Activated CD4-positive, alpha-beta T cell treated with anti-CD3 and anti-CD28 coated beads, Interleukin-2, amount 50 U/mL, for 1 hour (primary cell): ENCODE data around the gene MELK.
"Not testable (repeated sequence)": the region's sequence is repeated elsewhere in the genome, so short reads cannot be mapped to it uniquely, and the experiment has no call there.

Experiments
- DNase-seq: peaks from one replicate; pipeline ENCODE4 v3.0.0-alpha.2; 2020

Gene MELK

GRCh38 chr9:36572515-36573418 is at the start of gene MELK:
Gene MELK, plus strand, starts transcription at chr9:36572895. Its CDS starts 8,787 bp downstream, at chr9:36581682.
- DNase-seq: peak; percentile 76

GRCh38 chr9:36530224-36530623 is 42.5 kb upstream of the MELK start:
- no peak for DNase-seq

- DNase-seq: no peak
Measured at GRCh38 chr9:36532353-36532752, 40.3 kb upstream of the MELK start.

GRCh38 chr9:36533726-36534125 is 39.0 kb upstream of the MELK start:
- not testable (repeated sequence) for DNase-seq

GRCh38 chr9:36535107-36535506 is 37.6 kb upstream of the MELK start:
- DNase-seq: no peak

GRCh38 chr9:36537861-36538260 is 34.8 kb upstream of the MELK start:
- DNase-seq: no peak

GRCh38 chr9:36542355-36542754 is 30.3 kb upstream of the MELK start:
- no peak for DNase-seq

- DNase-seq: no peak
Measured at GRCh38 chr9:36543916-36544315, 28.8 kb upstream of the MELK start.

- DNase-seq: no peak
Measured at GRCh38 chr9:36547598-36547997, 25.1 kb upstream of the MELK start.

GRCh38 chr9:36548454-36548853 is 24.2 kb upstream of the MELK start:
- DNase-seq: no peak

- DNase-seq: no peak
Measured at GRCh38 chr9:36550135-36550534, 22.6 kb upstream of the MELK start.

- not testable (repeated sequence) for DNase-seq
Measured at GRCh38 chr9:36550631-36551098, 22.0 kb upstream of the MELK start.

- DNase-seq: no peak
Measured at GRCh38 chr9:36551129-36551528, 21.6 kb upstream of the MELK start.

- no peak for DNase-seq
Measured at GRCh38 chr9:36551910-36552309, 20.8 kb upstream of the MELK start.

GRCh38 chr9:36559036-36559695 is 13.5 kb upstream of the MELK start:
- DNase-seq: no peak

- no peak for DNase-seq
Measured at GRCh38 chr9:36560771-36561170, 11.9 kb upstream of the MELK start.

- not testable (repeated sequence) for DNase-seq
Measured at GRCh38 chr9:36562801-36563200, 9.9 kb upstream of the MELK start.

GRCh38 chr9:36566813-36567221 is 5.9 kb upstream of the MELK start:
- no peak for DNase-seq

- DNase-seq: not testable (repeated sequence)
Measured at GRCh38 chr9:36568681-36569080, 4.0 kb upstream of the MELK start.

- DNase-seq: no peak
Measured at GRCh38 chr9:36571333-36571732, 1.4 kb upstream of the MELK start.

GRCh38 chr9:36574045-36574444 is 1.4 kb downstream of the MELK start:
- DNase-seq: not testable (repeated sequence)

- DNase-seq: no peak
Measured at GRCh38 chr9:36575411-36575882, 2.8 kb downstream of the MELK start.

GRCh38 chr9:36576866-36577265 is 4.2 kb downstream of the MELK start:
- no peak for DNase-seq
